Gastrocnemius medialis (tissue), 4 donors: Measurements from ENCODE around the gene PACSIN1.

Source experiments
- CTCF ChIP-seq, 5 experiments: fragments of 450-650 bp in 3 of 5; fragments of 200-600 bp in 2 of 5; sonication (generic) in 2 of 5; IDR thresholded peaks in 4 of 5; conservative IDR thresholded peaks in 1 of 5; 1 replicate in 4 of 5; 2 replicates in 1 of 5; pipeline ENCODE4 v1.5.1; 2016 to 2019; ENCODE audit warnings: antibody characterized with exemption in 5 of 5, mild to moderate bottlenecking in 3 of 5, moderate library complexity in 3 of 5
- POLR2A ChIP-seq, 2 donors: fragments of 450-650 bp; IDR thresholded peaks; one replicate each; pipeline ENCODE4 v1.6.1; 2017; ENCODE audit warnings: antibody characterized with exemption in 2 of 2, mild to moderate bottlenecking in 2 of 2, moderate library complexity in 2 of 2

- TF ChIP-seq CTCF (IDR thresholded peaks at IDR 0.05 in 4 of 5, conservative IDR thresholded peaks at IDR 0.05 in 1 of 5) (no peak), POLR2A (IDR thresholded peaks at IDR 0.05) (no peak)
Measured at GRCh38 chr6:34568341-34569201, 102.7 kb downstream of the PACSIN1 start.
